Fibroblast of lung (primary cell): ENCODE results near the gene S100A7A. TPM values are rescaled to one million over a fixed set of nuclear protein-coding genes. Genes with fewer than 3 reads are reported as not detected.

Source experiments
- DNase-seq, 2 donors: peaks; one replicate each; pipeline versions ENCODE4 v3.0.0 to v3.0.0-alpha.2; 2010; ENCODE audit warnings: low read depth in 2 of 2
- H2AFZ ChIP-seq: 2 replicates; pipeline ENCODE4 v1.5.1; 2012; ENCODE audit warnings: low read length, control low read depth, inconsistent platforms
- H3K27ac ChIP-seq: 2 replicates; pipeline ENCODE4 v1.5.1; 2011; ENCODE audit warnings: low read length, control low read depth; ENCODE audit not compliant: insufficient read depth
- H3K27me3 ChIP-seq: 2 replicates; pipeline ENCODE4 v1.5.1; 2011; ENCODE audit warnings: mild to moderate bottlenecking, low read length; ENCODE audit not compliant: control insufficient read depth, insufficient read depth
- H3K36me3 ChIP-seq: 2 replicates; pipeline ENCODE4 v1.5.1; 2011; ENCODE audit warnings: low read length; ENCODE audit not compliant: control insufficient read depth, insufficient read depth
- H3K4me1 ChIP-seq: 2 replicates; pipeline ENCODE4 v1.5.1; 2011; ENCODE audit warnings: low read length; ENCODE audit not compliant: control insufficient read depth, insufficient read depth; ENCODE audit errors: extremely low read depth
- H3K4me2 ChIP-seq: 2 replicates; pipeline ENCODE4 v1.5.1; 2011; ENCODE audit warnings: low read length, control low read depth; ENCODE audit not compliant: insufficient read depth; ENCODE audit errors: extremely low read depth
- H3K4me3 ChIP-seq, 4 experiments: fragments of 200-600 bp in 1 of 4; sonication (generic) in 1 of 4; replicated peaks in 1 of 4; 2 replicates each; pipeline ENCODE4 v1.5.1; 2011 to 2016; ENCODE audit warnings: low read length in 4 of 4, low read depth in 3 of 4, mild to moderate bottlenecking in 3 of 4, control low read depth in 2 of 4, inconsistent platforms in 1 of 4, mixed read lengths in 1 of 4; ENCODE audit not compliant: insufficient read depth in 1 of 4; ENCODE audit errors: control extremely low read depth in 1 of 4
- H3K79me2 ChIP-seq: 2 replicates; pipeline ENCODE4 v1.5.1; 2012; ENCODE audit warnings: mild to moderate bottlenecking, low read length, inconsistent platforms; ENCODE audit not compliant: control insufficient read depth, insufficient read depth
- H3K9ac ChIP-seq: 2 replicates; pipeline ENCODE4 v1.5.1; 2011; ENCODE audit warnings: mild to moderate bottlenecking, low read length, control low read depth; ENCODE audit not compliant: insufficient read depth
- H3K9me3 ChIP-seq: 2 replicates; pipeline ENCODE4 v1.5.1; 2012; ENCODE audit warnings: low read depth, low read length; ENCODE audit not compliant: control insufficient read depth, insufficient read depth
- H4K20me1 ChIP-seq: 2 replicates; pipeline ENCODE4 v1.5.1; 2011; ENCODE audit warnings: low read length; ENCODE audit not compliant: control insufficient read depth, insufficient read depth; ENCODE audit errors: extremely low read depth
- EZH2 ChIP-seq: IDR thresholded peaks from 2 replicates; pipeline ENCODE4 v1.5.1; 2012; ENCODE audit warnings: low read length, control low read depth, mild to moderate bottlenecking; ENCODE audit errors: missing control alignments
- polyA plus RNA-seq, 2 donors: library from polyadenylated mRNA; depleted of rRNA in 1 of 2; stranded (reverse) in 1 of 2; unstranded in 1 of 2; fragments of >200 nt; gene quantifications; 2 replicates each; pipeline ENCODE4 v1.2.1, GENCODE V29; 2011 to 2012; ENCODE audit warnings: missing spikeins in 1 of 2
- total RNA-seq: library from RNA; depleted of rRNA; stranded (reverse); fragments of >200 nt; gene quantifications from 2 replicates; pipeline ENCODE4 v1.2.1, GENCODE V29; 2014
- TF ChIP-seq, protein P1 (sequence below), 2 donors: IDR thresholded peaks in 1 of 2; conservative IDR thresholded peaks in 1 of 2; 1 replicate in 1 of 2; 2 replicates in 1 of 2; pipeline ENCODE4 v1.5.1; 2011 to 2012; ENCODE audit warnings: low read length in 2 of 2, control low read depth in 1 of 2, inconsistent platforms in 1 of 2, low read depth in 1 of 2, mild to moderate bottlenecking in 1 of 2

The S100A7A gene
- total and polyA plus RNA-seq, 2 donors (not counting 1 experiment from before 2014, with no cell fraction given) = not detected

DNA sequence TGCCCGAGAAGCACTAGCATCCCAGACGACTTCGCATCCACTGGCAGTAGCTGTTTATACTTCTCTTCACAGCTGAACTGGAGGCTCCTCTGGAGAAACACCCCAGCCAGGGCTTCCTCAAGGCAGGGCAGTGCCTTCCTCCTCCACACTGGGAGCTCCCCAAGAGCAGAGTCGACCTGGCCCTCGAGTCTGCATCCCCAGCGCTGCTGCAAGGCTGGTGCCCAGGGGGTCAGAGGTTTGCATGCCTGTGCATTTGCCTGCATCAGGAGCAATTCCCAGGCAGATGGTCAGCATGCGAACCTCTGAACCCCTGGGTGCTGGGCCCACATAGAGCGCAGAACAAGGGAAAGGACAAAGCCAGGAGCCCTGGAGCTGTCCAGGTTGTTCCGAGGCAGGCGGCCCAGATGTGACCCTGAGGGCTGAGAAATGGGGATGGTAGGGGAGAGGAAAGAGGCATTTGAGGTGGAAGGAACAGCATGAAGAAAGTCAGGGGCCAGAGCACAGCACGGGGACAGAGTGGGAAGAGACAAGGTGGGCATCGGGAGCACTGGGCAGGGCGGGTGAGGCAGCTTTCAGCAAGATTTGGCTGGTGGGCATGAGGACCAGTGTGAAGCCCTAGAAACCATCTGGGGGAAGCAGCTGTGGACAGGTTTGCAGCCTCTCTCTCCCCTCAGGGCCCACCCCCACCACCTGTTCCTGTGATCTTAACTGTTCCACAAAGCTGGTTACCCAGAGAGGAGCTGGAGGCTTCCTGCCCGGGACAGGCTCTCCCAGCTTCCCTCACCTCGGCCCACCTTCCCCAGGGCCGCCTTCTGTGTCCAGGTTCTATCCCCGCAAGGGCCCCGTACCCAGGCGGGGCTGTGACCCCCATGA, 19.0 kb upstream of the S100A7A start:
- no peak for DNase-seq
- H3K36me3 ChIP-seq = no peaks in the 10 kb centered on the region
- H4K20me1 ChIP-seq = no peaks in the 10 kb centered on the region
- no peaks in the 10 kb centered on the region for H3K9me3 ChIP-seq
- no peak overlapping the region for H3K27ac ChIP-seq
- H2AFZ ChIP-seq = no peak overlapping the region
- H3K4me3 ChIP-seq = no peak overlapping the region
- H3K4me1 ChIP-seq = no peaks in the 10 kb centered on the region
- peaks cover 4% of the 10 kb centered on the region for H3K27me3 ChIP-seq
- H3K9ac ChIP-seq = no peak overlapping the region
- H3K79me2 ChIP-seq = no peaks in the 10 kb centered on the region
- no peak overlapping the region for H3K4me2 ChIP-seq
- TF ChIP-seq EZH2 = no peak
- TF ChIP-seq, protein P1, sequence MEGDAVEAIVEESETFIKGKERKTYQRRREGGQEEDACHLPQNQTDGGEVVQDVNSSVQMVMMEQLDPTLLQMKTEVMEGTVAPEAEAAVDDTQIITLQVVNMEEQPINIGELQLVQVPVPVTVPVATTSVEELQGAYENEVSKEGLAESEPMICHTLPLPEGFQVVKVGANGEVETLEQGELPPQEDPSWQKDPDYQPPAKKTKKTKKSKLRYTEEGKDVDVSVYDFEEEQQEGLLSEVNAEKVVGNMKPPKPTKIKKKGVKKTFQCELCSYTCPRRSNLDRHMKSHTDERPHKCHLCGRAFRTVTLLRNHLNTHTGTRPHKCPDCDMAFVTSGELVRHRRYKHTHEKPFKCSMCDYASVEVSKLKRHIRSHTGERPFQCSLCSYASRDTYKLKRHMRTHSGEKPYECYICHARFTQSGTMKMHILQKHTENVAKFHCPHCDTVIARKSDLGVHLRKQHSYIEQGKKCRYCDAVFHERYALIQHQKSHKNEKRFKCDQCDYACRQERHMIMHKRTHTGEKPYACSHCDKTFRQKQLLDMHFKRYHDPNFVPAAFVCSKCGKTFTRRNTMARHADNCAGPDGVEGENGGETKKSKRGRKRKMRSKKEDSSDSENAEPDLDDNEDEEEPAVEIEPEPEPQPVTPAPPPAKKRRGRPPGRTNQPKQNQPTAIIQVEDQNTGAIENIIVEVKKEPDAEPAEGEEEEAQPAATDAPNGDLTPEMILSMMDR (conservative IDR thresholded peaks at IDR 0.05 in 1 of 2, IDR thresholded peaks at IDR 0.05 in 1 of 2; ENCODE audit: low read depth in 1 of 2, low read length in 2 of 2) = no peak

DNA sequence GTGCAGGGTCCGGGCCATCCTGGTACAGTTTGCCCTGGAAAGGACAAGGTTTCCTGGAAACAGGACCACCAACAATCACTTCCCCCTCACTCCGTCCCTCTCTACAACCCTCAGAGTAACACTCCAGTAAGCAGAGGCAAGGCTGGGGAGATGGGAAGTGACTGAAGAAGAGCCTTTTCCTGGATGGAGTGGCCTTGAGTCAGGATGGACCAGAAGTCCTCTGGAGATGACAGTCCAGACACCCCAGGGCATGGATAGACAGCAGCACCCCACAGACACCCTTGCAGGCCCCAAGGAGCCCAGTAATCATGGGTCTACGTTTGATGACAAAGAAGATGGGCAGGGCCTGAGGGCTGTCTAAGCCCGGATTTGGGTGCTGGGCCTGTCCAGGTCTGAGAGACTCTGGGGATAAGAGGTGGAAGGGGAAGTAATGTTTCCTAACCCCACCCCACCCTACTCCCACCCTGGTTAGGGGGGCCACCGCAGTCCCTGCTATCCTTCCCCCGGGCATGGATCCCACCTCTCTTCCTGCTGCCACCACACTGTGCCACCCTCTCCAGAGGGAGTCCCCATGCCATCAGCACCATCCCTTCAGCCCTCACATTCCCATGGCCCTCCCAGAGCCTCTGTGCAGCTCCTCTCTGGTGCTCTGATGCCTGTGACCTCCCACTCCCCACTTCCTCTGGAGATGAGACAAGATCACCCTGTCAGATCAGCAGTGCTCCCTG, 18.2 kb upstream of the S100A7A start:
- H3K9ac ChIP-seq = no peak overlapping the region
- no peak for DNase-seq
- no peaks in the 10 kb centered on the region for H3K36me3 ChIP-seq
- no peaks in the 10 kb centered on the region for H4K20me1 ChIP-seq
- H3K4me3 ChIP-seq = no peak overlapping the region
- no peaks in the 10 kb centered on the region for H3K9me3 ChIP-seq
- H2AFZ ChIP-seq = no peak overlapping the region
- H3K79me2 ChIP-seq = no peaks in the 10 kb centered on the region
- no peak overlapping the region for H3K27ac ChIP-seq
- no peaks in the 10 kb centered on the region for H3K4me1 ChIP-seq
- H3K4me2 ChIP-seq = no peak overlapping the region
- H3K27me3 ChIP-seq = peaks cover 4% of the 10 kb centered on the region
- TF ChIP-seq EZH2 = no peak
- TF ChIP-seq, protein P1 (conservative IDR thresholded peaks at IDR 0.05 in 1 of 2, IDR thresholded peaks at IDR 0.05 in 1 of 2; ENCODE audit: low read depth in 1 of 2, low read length in 2 of 2) = no peak

DNA sequence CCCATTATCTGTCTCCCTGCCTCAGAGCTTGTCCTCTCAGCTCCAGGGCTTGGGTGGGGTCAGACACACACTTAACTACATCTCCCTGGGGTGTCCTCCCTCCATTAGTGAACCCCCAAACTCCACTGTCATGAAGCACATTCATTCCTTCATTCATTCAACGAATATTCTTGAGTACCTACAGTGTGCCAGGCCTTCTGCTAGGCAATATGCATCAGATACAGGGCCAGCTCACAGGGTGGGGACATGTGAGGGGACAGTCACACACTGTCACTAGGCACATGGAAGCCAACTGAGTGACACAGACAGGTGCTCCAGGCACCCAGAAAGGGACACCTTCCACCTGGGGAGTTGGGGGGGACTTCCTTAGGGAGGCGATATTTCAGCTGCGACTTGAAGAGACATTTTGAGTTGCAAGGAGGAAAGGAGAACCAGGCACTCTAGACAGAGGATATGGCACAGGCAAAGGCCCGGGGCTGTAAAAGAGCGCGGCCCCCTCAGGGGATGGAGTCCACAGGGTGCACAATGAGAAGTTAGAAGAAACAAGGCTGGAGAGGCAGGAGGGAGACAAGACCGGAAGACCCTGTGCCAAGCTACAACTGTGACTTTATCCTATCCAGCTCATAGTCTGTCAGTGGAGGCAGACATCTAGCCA, 16.8 kb upstream of the S100A7A start:
- Histone ChIP-seq H3K4me2 (no peak overlapping the region), H2AFZ (no peak overlapping the region), H3K27ac (no peak overlapping the region), H3K4me3 (no peak overlapping the region), H3K36me3 (no peaks in the 10 kb centered on the region), H3K9me3 (no peaks in the 10 kb centered on the region), H4K20me1 (no peaks in the 10 kb centered on the region), H3K79me2 (no peaks in the 10 kb centered on the region), H3K27me3 (peaks cover 4% of the 10 kb centered on the region), H3K4me1 (no peaks in the 10 kb centered on the region), H3K9ac (no peak overlapping the region)
- DNase-seq = no peak
- TF ChIP-seq EZH2 = no peak
- TF ChIP-seq, protein P1 (conservative IDR thresholded peaks at IDR 0.05 in 1 of 2, IDR thresholded peaks at IDR 0.05 in 1 of 2; ENCODE audit: low read depth in 1 of 2, low read length in 2 of 2) = no peak
